ENCODE data around the gene GRAMD4. TPM values are rescaled to one million over a fixed set of nuclear protein-coding genes. Genes with fewer than 3 reads are reported as not detected.

The GRAMD4 gene
- total RNA-seq, 1 donor from 2014 or later = 77.6 TPM

DNA sequence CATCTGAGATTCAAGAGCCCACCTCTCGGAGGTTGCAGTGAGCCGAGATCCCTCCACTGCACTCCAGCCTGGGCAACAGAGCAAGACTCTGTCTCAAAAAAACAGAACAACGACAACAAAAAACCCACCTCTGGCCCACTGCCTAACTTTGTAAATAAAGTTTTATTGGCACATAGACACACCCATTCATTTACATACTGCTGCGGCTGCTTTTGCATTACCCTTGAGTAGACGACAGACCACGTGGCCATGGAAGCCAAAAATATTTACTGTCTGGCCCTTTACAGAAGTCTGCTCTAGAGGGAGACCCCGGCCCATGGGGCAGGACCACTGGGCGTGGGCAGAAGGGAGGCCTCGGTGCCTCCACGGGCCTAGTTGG, 47.0 kb downstream of the GRAMD4 start:
- Histone ChIP-seq H3K4me3 (no peak overlapping the region), H3K27ac (replicated peaks) (no peak overlapping the region), H3K36me3 (peaks cover 75% of the 10 kb centered on the region), H3K27me3 (ENCODE audit: low read depth) (no peaks in the 10 kb centered on the region), H3K9me3 (replicated peaks) (no peaks in the 10 kb centered on the region), H3K4me1 (peaks cover 33% of the 10 kb centered on the region)
- no peak for DNase-seq
- TF ChIP-seq, protein P1, sequence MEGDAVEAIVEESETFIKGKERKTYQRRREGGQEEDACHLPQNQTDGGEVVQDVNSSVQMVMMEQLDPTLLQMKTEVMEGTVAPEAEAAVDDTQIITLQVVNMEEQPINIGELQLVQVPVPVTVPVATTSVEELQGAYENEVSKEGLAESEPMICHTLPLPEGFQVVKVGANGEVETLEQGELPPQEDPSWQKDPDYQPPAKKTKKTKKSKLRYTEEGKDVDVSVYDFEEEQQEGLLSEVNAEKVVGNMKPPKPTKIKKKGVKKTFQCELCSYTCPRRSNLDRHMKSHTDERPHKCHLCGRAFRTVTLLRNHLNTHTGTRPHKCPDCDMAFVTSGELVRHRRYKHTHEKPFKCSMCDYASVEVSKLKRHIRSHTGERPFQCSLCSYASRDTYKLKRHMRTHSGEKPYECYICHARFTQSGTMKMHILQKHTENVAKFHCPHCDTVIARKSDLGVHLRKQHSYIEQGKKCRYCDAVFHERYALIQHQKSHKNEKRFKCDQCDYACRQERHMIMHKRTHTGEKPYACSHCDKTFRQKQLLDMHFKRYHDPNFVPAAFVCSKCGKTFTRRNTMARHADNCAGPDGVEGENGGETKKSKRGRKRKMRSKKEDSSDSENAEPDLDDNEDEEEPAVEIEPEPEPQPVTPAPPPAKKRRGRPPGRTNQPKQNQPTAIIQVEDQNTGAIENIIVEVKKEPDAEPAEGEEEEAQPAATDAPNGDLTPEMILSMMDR (IDR thresholded peaks at IDR 0.05; ENCODE audit: borderline replicate concordance) = no peak
- intact Hi-C loops (cut with micrococcal nuclease) = no loop called here

DNA sequence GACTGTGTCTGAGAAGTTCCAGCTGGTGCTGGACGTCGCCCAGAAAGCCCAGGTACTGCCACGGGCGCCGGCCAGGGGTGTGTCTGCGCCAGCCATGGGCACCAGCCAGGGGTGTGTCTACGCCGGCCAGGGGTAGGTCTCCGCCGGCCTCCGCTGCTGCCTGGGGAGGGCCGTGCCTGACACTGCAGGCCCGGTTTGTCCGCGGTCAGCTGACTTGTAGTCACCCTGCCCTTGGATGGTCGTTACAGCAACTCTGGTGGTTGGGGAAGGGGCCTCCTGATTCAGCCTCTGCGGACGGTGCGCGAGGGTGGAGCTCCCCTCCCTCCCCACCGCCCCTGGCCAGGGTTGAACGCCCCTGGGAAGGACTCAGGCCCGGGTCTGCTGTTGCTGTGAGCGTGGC, 47.9 kb downstream of the GRAMD4 start:
- Histone ChIP-seq H3K9me3 (replicated peaks) (no peaks in the 10 kb centered on the region), H3K4me3 (no peak overlapping the region), H3K27me3 (ENCODE audit: low read depth) (no peaks in the 10 kb centered on the region), H3K36me3 (peaks cover 74% of the 10 kb centered on the region), H3K27ac (replicated peaks) (no peak overlapping the region), H3K4me1 (peaks cover 35% of the 10 kb centered on the region)
- intact Hi-C loops (cut with micrococcal nuclease) = no loop called here
- no peak for DNase-seq
- TF ChIP-seq, protein P1 (IDR thresholded peaks at IDR 0.05; ENCODE audit: borderline replicate concordance) = no peak

DNA sequence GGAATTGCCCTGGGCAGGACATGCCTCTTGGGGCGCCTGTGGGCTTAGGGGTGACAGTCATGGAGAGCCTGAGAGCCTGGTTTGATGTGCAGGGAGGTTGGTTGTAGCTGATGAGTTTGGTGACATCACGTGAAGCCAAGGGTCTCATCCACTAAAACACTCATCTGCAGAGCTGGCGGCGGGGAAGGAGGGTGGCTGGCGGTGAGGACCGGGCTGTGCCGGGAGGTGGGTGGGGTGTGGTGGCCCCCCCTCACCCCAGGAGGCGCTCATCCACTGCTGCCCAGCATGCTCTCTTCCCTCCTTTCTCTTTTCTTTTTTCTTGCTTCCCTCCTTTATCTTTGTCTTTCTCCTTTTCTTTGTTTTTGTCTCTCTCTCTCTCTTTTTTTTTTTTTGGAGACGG, 49.0 kb downstream of the GRAMD4 start:
- H3K27ac ChIP-seq (replicated peaks) = no peak overlapping the region
- no peaks in the 10 kb centered on the region for H3K27me3 ChIP-seq (ENCODE audit: low read depth)
- H3K4me1 ChIP-seq = peaks cover 39% of the 10 kb centered on the region
- no peak for DNase-seq
- TF ChIP-seq, protein P1 (IDR thresholded peaks at IDR 0.05; ENCODE audit: borderline replicate concordance) = no peak
- H3K36me3 ChIP-seq = peaks cover 74% of the 10 kb centered on the region
- H3K9me3 ChIP-seq (replicated peaks) = no peaks in the 10 kb centered on the region
- intact Hi-C loops (cut with micrococcal nuclease) = no loop called here
- no peak overlapping the region for H3K4me3 ChIP-seq

DNA sequence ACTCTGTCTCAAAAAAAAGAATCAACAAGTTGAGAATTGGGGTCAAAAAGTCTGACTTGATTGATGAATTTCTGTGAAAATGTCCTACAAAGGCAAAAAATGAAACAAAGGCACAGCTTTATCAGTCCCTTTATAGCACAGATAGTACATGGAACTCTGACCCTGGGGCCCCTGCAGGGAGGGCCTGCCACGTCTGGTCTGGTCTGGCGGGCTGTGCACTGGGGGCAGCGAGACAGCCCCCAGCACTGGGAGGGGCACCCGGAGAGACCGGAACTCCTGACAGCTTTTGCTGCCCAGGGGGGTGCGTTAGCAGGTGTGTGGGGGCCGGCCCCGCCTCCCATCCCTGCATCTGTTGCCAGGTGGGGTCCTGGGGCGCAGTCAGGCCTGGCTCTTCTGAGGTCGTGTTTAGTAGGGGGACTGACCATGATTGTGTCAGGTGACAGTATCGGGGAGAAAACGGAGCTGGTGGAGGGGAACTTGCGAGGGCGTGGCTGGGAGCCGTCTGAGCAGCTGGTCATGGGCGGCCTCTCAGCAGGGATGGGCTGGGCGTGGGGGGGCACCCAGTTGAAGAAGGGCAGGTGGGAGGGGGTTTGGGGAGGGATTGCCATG, 51.7 kb downstream of the GRAMD4 start:
- TF ChIP-seq, protein P1 (IDR thresholded peaks at IDR 0.05; ENCODE audit: borderline replicate concordance) = no peak
- Histone ChIP-seq H3K4me1 (peaks cover 62% of the 10 kb centered on the region), H3K4me3 (no peak overlapping the region), H3K36me3 (peaks cover 66% of the 10 kb centered on the region), H3K9me3 (replicated peaks) (no peaks in the 10 kb centered on the region), H3K27ac (replicated peaks) (peak overlapping the region; percentile 61), H3K27me3 (ENCODE audit: low read depth) (no peaks in the 10 kb centered on the region)
- intact Hi-C loops (cut with micrococcal nuclease) = loop anchor here (10.0 kb wide), 1 partner anchor 107 kb away; no protein-coding TSS in a partner anchor
- DNase-seq = no peak

DNA sequence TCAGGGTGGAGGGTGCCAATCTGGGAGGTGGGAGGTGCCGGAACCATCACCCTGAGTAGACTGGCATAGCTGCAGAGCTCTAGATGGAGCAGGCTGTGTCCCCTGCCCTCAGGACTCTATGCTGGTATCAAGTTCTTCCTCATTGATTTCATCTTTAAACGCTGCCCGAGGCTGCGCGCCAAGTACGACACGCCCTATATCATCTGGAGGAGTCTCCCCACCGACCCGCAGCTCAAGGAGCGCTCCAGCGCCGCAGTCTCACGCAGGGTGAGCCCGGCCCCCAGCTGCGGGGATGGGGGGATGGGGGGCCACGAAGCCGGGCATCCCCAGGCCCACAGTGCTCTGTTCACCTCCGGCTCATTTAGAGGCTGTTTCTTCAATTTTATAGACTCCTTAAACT, 52.5 kb downstream of the GRAMD4 start:
- intact Hi-C loops (cut with micrococcal nuclease) = loop anchor here (10.0 kb wide), 1 partner anchor 108 kb away; no protein-coding TSS in a partner anchor
- Histone ChIP-seq H3K36me3 (peaks cover 66% of the 10 kb centered on the region), H3K27me3 (ENCODE audit: low read depth) (no peaks in the 10 kb centered on the region), H3K4me1 (peaks cover 70% of the 10 kb centered on the region), H3K9me3 (replicated peaks) (no peaks in the 10 kb centered on the region), H3K4me3 (no peak overlapping the region), H3K27ac (replicated peaks) (peak overlapping the region; percentile 76)
- TF ChIP-seq, protein P1 (IDR thresholded peaks at IDR 0.05; ENCODE audit: borderline replicate concordance) = no peak
- DNase-seq = no peak
